Measurements from ENCODE around the gene FSTL4. TPM values are rescaled to one million over a fixed set of nuclear protein-coding genes. Genes with fewer than 3 reads are reported as not detected.

The FSTL4 gene
- polyA plus RNA-seq, 1 donor (not counting 4 experiments of a cell fraction or from before 2014, with no cell fraction given) = 1.7 TPM

DNA sequence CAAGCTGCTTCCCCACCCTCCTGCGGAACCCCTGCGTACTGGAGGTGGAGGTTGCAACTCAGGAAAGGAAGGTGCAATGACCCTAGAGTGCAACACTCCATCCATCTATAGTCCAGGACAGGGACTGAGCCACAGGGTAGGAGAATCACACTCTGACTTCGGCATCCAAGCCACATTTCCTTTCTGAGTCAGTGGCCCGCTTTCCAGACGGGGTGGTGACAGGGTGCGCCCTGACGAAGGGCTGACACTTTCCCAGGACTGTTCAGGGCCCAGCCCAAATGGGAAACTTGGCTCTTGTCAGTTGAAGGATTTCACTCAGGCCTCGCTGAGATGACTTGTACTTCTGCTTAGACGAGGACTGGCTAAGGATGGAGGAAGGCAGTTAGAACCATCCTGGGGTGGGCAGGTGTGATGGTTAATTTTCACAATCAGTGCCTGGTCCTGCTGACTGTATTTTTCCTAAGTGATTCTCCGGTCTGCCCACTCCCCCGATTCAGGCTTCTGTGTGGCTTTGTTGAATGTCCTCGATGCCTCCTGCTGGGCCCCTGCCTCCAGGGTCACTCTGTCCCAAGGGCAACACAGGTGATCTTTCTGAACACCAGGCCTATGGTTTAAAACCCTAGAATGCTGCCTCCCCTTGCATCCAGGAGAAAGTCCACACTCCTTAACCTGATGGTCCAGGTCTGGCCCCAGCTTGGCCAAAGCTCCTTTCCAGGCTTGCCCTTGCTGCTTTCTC is 228.1 kb downstream of the FSTL4 start:
- H2AFZ ChIP-seq (ENCODE audit: control insufficient read depth, low read length) = no peak overlapping the region
- no peaks in the 10 kb centered on the region for H3K79me2 ChIP-seq (ENCODE audit: control insufficient read depth, insufficient read depth, low read length)
- no peaks in the 10 kb centered on the region for H3K9me3 ChIP-seq (ENCODE audit: control insufficient read depth, low read depth, low read length)
- H3K36me3 ChIP-seq (ENCODE audit: control insufficient read depth in 2 of 2, extremely low read depth in 1 of 2, insufficient read depth in 2 of 2, low read length in 2 of 2) = no peaks in the 10 kb centered on the region
- no peak overlapping the region for H3K4me2 ChIP-seq (ENCODE audit: control insufficient read depth, extremely low read depth, insufficient read depth, low read depth, low read length)
- H3K4me3 ChIP-seq (ENCODE audit: control insufficient read depth in 2 of 3, extremely low read depth in 1 of 3, insufficient read depth in 2 of 3, low read depth in 1 of 3, low read length in 3 of 3) = no peak overlapping the region
- H3K9me1 ChIP-seq (ENCODE audit: control insufficient read depth, extremely low read depth, insufficient read depth, low read length) = no peaks in the 10 kb centered on the region
- FAIRE-seq (no peak), DNase-seq (ENCODE audit: low read depth, low spot score) (no peak)
- H3K4me1 ChIP-seq (ENCODE audit: control insufficient read depth, extremely low read depth, insufficient read depth, low read length) = peaks cover 5% of the 10 kb centered on the region
- dilution Hi-C loops (cut with MboI; ENCODE audit: extremely low pct_ligation_motif_present, low sequenced_read_pairs) = no loop called here
- no peak overlapping the region for H3K9ac ChIP-seq (ENCODE audit: control insufficient read depth, extremely low read depth, insufficient read depth, low read length)
- no peak for TF ChIP-seq EZH2 (IDR thresholded peaks at IDR 0.05; ENCODE audit: low read length)
- no peak for TF ChIP-seq CTCF (optimal IDR thresholded peaks at IDR 0.05 in 1 of 3, IDR thresholded peaks at IDR 0.05 in 1 of 3, conservative IDR thresholded peaks at IDR 0.05 in 1 of 3; ENCODE audit: extremely low read depth in 1 of 3, insufficient read depth in 2 of 3, low read length in 3 of 3)
- peaks cover 25% of the 10 kb centered on the region for H3K27me3 ChIP-seq (ENCODE audit: control insufficient read depth, extremely low read depth, insufficient read depth, low read length)
- no peak overlapping the region for H3K27ac ChIP-seq (ENCODE audit: control insufficient read depth, insufficient read depth, low read length)
- no peaks in the 10 kb centered on the region for H4K20me1 ChIP-seq (ENCODE audit: control insufficient read depth, extremely low read depth, insufficient read depth, low read length)

DNA sequence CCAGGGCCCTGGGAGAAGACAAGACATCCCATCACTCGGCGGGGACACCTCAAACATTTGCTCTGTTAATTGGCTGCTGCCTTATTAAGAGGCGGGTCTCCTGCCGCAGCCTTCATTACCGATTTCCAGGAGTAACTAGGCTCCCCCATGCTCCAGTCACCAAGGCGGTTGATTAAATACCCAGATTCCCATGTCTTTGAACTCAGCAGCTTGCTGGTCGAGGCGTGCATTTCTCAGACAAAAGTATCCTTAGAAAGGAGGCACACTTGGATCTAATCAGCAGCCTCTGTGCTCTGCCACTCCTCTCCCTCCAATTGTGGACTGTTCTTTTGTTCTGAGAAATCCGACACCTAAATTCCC is 228.8 kb downstream of the FSTL4 start:
- FAIRE-seq (no peak), DNase-seq (ENCODE audit: low read depth, low spot score) (no peak)
- Histone ChIP-seq H3K36me3 (ENCODE audit: control insufficient read depth in 2 of 2, extremely low read depth in 1 of 2, insufficient read depth in 2 of 2, low read length in 2 of 2) (no peaks in the 10 kb centered on the region), H3K27me3 (ENCODE audit: control insufficient read depth, extremely low read depth, insufficient read depth, low read length) (peaks cover 25% of the 10 kb centered on the region), H2AFZ (ENCODE audit: control insufficient read depth, low read length) (no peak overlapping the region), H3K79me2 (ENCODE audit: control insufficient read depth, insufficient read depth, low read length) (no peaks in the 10 kb centered on the region), H3K4me3 (ENCODE audit: control insufficient read depth in 2 of 3, extremely low read depth in 1 of 3, insufficient read depth in 2 of 3, low read depth in 1 of 3, low read length in 3 of 3) (no peak overlapping the region), H3K4me2 (ENCODE audit: control insufficient read depth, extremely low read depth, insufficient read depth, low read depth, low read length) (no peak overlapping the region), H3K4me1 (ENCODE audit: control insufficient read depth, extremely low read depth, insufficient read depth, low read length) (no peaks in the 10 kb centered on the region), H3K9me1 (ENCODE audit: control insufficient read depth, extremely low read depth, insufficient read depth, low read length) (no peaks in the 10 kb centered on the region), H3K27ac (ENCODE audit: control insufficient read depth, insufficient read depth, low read length) (no peak overlapping the region), H3K9me3 (ENCODE audit: control insufficient read depth, low read depth, low read length) (no peaks in the 10 kb centered on the region), H4K20me1 (ENCODE audit: control insufficient read depth, extremely low read depth, insufficient read depth, low read length) (no peaks in the 10 kb centered on the region), H3K9ac (ENCODE audit: control insufficient read depth, extremely low read depth, insufficient read depth, low read length) (no peak overlapping the region)
- TF ChIP-seq CTCF (optimal IDR thresholded peaks at IDR 0.05 in 1 of 3, IDR thresholded peaks at IDR 0.05 in 1 of 3, conservative IDR thresholded peaks at IDR 0.05 in 1 of 3; ENCODE audit: extremely low read depth in 1 of 3, insufficient read depth in 2 of 3, low read length in 3 of 3) (no peak), EZH2 (IDR thresholded peaks at IDR 0.05; ENCODE audit: low read length) (no peak)
- dilution Hi-C loops (cut with MboI; ENCODE audit: extremely low pct_ligation_motif_present, low sequenced_read_pairs) = no loop called here

Measured in keratinocyte (primary cell).